H1 (cell line): Measurements from ENCODE around the gene ARG2. TPM values are rescaled to one million over a fixed set of nuclear protein-coding genes. Genes with fewer than 3 reads are reported as not detected.

Experiments
- ASH2L ChIP-seq: fragments of 200-600, 300-600 bp; sonication (generic); IDR thresholded peaks from one replicate; pipeline ENCODE4 v1.7.1; 2017; ENCODE audit warnings: low read length
- CBX5 ChIP-seq: fragments of 300-800, 300-1000 bp; sonication (generic); IDR thresholded peaks from 2 replicates; pipeline ENCODE4 v1.7.1; 2016; ENCODE audit warnings: antibody characterized with exemption, low read length, low read depth
- CREB1 ChIP-seq: IDR thresholded peaks from 2 replicates; pipeline ENCODE4 v1.6.1; 2012; ENCODE audit warnings: inconsistent platforms
- HDAC6 ChIP-seq: IDR thresholded peaks from one replicate; pipeline ENCODE4 v1.7.1; 2012; ENCODE audit warnings: low read depth, mild to moderate bottlenecking, inconsistent platforms, low read length, moderate library complexity
- NANOG ChIP-seq: IDR thresholded peaks from 2 replicates; pipeline ENCODE4 v1.6.1; 2011; ENCODE audit warnings: low read length, low read depth, mild to moderate bottlenecking, inconsistent platforms; ENCODE audit not compliant: insufficient read depth, poor library complexity, severe bottlenecking
- NRF1 ChIP-seq: IDR thresholded peaks from 2 replicates; pipeline ENCODE4 v1.6.1; 2011; ENCODE audit warnings: mild to moderate bottlenecking, low read depth, low read length, improper control_type of control experiment
- POLR2AphosphoS5 ChIP-seq: IDR thresholded peaks from 2 replicates; pipeline ENCODE4 v1.6.1; 2011; ENCODE audit warnings: low read depth, low read length
- RBBP5 ChIP-seq: IDR thresholded peaks from 2 replicates; pipeline ENCODE4 v1.7.1; 2012; ENCODE audit warnings: low read depth, mild to moderate bottlenecking, inconsistent platforms, low read length, moderate library complexity, borderline replicate concordance
- SIRT6 ChIP-seq: IDR thresholded peaks from one replicate; pipeline ENCODE4 v1.7.1; 2012; ENCODE audit warnings: low read length, inconsistent platforms
- SP4 ChIP-seq: IDR thresholded peaks from 2 replicates; pipeline ENCODE4 v1.6.1; 2012; ENCODE audit warnings: low read length, inconsistent platforms
- TAF1 ChIP-seq: IDR thresholded peaks from 2 replicates; pipeline ENCODE4 v1.6.1; 2011; ENCODE audit warnings: mild to moderate bottlenecking, low read depth, low read length
- TEAD4 ChIP-seq: IDR thresholded peaks from 2 replicates; pipeline ENCODE4 v1.6.1; 2012; ENCODE audit warnings: low read depth, low read length, inconsistent platforms, mixed read lengths
- ZNF274 ChIP-seq: IDR thresholded peaks from 2 replicates; pipeline ENCODE4 v1.7.0; 2012; ENCODE audit warnings: low read length, borderline replicate concordance; ENCODE audit errors: extremely low read depth
- polyA plus RNA-seq, 7 experiments: library from polyadenylated mRNA; depleted of rRNA in 3 of 7; stranded (reverse) in 5 of 7; unstranded in 2 of 7; fragments of >200 nt in 5 of 7; fragments of 200-250 nt in 2 of 7; gene quantifications; 1 replicate in 5 of 7; 2 replicates in 1 of 7; 4 replicates in 1 of 7; pipeline versions ENCODE4 v1.2.1 to v1.2.3, GENCODE V29; 2011 to 2013; ENCODE audit warnings: missing spikeins in 2 of 7, mixed read lengths in 2 of 7
- total RNA-seq: library from RNA; stranded (reverse); fragmentation: NEBNext Ultra II Directional; extraction: Animal tissue kit (Norgen Biotek cat#: 25700); gene quantifications from 2 replicates; pipeline ENCODE4 v1.2.1, GENCODE V29; 2021
- TF ChIP-seq, protein P1 (sequence below): fragments of 300-600 bp; sonication (generic); IDR thresholded peaks from 2 replicates; pipeline ENCODE4 v1.7.1; 2012; ENCODE audit warnings: low read length, moderate library complexity, mild to moderate bottlenecking, inconsistent platforms; ENCODE audit not compliant: insufficient replicate concordance

The ARG2 gene
- total and polyA plus RNA-seq, 2 of the 8 experiments (the other 6 are each of a cell fraction or from before 2014, with no cell fraction given), result 49.9 to 59.1 TPM

DNA sequence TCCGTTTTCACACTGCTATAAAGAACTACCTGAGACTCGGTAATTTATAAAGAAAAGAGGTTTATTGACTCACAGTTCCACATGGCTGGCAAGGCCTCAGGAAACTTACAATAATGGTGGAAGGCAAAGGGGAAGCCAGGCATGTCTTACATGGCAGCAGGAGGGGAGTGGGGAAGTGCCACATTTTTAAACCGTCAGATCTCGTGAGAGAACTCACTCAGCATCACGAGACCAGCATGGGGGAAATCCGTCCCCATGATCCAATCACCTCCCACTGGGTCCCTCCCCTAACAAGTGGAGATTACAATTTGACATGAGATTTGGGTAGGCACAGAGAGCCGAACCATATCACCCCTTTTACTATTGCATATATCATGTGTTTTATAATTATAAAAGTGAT is 17.6 kb upstream of the ARG2 start (continued):
- TF ChIP-seq, protein P1, sequence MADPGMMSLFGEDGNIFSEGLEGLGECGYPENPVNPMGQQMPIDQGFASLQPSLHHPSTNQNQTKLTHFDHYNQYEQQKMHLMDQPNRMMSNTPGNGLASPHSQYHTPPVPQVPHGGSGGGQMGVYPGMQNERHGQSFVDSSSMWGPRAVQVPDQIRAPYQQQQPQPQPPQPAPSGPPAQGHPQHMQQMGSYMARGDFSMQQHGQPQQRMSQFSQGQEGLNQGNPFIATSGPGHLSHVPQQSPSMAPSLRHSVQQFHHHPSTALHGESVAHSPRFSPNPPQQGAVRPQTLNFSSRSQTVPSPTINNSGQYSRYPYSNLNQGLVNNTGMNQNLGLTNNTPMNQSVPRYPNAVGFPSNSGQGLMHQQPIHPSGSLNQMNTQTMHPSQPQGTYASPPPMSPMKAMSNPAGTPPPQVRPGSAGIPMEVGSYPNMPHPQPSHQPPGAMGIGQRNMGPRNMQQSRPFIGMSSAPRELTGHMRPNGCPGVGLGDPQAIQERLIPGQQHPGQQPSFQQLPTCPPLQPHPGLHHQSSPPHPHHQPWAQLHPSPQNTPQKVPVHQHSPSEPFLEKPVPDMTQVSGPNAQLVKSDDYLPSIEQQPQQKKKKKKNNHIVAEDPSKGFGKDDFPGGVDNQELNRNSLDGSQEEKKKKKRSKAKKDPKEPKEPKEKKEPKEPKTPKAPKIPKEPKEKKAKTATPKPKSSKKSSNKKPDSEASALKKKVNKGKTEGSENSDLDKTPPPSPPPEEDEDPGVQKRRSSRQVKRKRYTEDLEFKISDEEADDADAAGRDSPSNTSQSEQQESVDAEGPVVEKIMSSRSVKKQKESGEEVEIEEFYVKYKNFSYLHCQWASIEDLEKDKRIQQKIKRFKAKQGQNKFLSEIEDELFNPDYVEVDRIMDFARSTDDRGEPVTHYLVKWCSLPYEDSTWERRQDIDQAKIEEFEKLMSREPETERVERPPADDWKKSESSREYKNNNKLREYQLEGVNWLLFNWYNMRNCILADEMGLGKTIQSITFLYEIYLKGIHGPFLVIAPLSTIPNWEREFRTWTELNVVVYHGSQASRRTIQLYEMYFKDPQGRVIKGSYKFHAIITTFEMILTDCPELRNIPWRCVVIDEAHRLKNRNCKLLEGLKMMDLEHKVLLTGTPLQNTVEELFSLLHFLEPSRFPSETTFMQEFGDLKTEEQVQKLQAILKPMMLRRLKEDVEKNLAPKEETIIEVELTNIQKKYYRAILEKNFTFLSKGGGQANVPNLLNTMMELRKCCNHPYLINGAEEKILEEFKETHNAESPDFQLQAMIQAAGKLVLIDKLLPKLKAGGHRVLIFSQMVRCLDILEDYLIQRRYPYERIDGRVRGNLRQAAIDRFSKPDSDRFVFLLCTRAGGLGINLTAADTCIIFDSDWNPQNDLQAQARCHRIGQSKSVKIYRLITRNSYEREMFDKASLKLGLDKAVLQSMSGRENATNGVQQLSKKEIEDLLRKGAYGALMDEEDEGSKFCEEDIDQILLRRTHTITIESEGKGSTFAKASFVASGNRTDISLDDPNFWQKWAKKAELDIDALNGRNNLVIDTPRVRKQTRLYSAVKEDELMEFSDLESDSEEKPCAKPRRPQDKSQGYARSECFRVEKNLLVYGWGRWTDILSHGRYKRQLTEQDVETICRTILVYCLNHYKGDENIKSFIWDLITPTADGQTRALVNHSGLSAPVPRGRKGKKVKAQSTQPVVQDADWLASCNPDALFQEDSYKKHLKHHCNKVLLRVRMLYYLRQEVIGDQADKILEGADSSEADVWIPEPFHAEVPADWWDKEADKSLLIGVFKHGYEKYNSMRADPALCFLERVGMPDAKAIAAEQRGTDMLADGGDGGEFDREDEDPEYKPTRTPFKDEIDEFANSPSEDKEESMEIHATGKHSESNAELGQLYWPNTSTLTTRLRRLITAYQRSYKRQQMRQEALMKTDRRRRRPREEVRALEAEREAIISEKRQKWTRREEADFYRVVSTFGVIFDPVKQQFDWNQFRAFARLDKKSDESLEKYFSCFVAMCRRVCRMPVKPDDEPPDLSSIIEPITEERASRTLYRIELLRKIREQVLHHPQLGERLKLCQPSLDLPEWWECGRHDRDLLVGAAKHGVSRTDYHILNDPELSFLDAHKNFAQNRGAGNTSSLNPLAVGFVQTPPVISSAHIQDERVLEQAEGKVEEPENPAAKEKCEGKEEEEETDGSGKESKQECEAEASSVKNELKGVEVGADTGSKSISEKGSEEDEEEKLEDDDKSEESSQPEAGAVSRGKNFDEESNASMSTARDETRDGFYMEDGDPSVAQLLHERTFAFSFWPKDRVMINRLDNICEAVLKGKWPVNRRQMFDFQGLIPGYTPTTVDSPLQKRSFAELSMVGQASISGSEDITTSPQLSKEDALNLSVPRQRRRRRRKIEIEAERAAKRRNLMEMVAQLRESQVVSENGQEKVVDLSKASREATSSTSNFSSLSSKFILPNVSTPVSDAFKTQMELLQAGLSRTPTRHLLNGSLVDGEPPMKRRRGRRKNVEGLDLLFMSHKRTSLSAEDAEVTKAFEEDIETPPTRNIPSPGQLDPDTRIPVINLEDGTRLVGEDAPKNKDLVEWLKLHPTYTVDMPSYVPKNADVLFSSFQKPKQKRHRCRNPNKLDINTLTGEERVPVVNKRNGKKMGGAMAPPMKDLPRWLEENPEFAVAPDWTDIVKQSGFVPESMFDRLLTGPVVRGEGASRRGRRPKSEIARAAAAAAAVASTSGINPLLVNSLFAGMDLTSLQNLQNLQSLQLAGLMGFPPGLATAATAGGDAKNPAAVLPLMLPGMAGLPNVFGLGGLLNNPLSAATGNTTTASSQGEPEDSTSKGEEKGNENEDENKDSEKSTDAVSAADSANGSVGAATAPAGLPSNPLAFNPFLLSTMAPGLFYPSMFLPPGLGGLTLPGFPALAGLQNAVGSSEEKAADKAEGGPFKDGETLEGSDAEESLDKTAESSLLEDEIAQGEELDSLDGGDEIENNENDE, result no peak
- TF ChIP-seq ASH2L (no peak), ZNF274 (no peak), TEAD4 (no peak), TAF1 (no peak), NRF1 (no peak), POLR2AphosphoS5 (no peak), SP4 (no peak), HDAC6 (no peak), RBBP5 (no peak), SIRT6 (no peak), CREB1 (no peak), NANOG (no peak), CBX5 (no peak)
